SU-DHL-6 (cell line): ENCODE measurements around the gene KRTAP10-8.
"Not testable (repeated sequence)": the region's sequence is repeated elsewhere in the genome, so short reads cannot be mapped to it uniquely, and the experiment has no call there.

Experiments
- EZH2phosphoT487 ChIP-seq: fragments of 200-600 bp; sonication (generic), shearing (Covaris generic); conservative IDR thresholded peaks from 2 replicates; pipeline ENCODE4 v1.6.1; 2018; ENCODE audit warnings: mild to moderate bottlenecking, antibody characterized with exemption, low read length, moderate library complexity, mixed read lengths
- TF ChIP-seq, protein P1 (sequence below): fragments of 200-600 bp; sonication (generic); IDR thresholded peaks from one replicate; pipeline ENCODE4 v1.5.1; 2017; ENCODE audit warnings: antibody characterized with exemption, mild to moderate bottlenecking, low read length, moderate library complexity; ENCODE audit not compliant: insufficient read depth, poor library complexity, severe bottlenecking

DNA sequence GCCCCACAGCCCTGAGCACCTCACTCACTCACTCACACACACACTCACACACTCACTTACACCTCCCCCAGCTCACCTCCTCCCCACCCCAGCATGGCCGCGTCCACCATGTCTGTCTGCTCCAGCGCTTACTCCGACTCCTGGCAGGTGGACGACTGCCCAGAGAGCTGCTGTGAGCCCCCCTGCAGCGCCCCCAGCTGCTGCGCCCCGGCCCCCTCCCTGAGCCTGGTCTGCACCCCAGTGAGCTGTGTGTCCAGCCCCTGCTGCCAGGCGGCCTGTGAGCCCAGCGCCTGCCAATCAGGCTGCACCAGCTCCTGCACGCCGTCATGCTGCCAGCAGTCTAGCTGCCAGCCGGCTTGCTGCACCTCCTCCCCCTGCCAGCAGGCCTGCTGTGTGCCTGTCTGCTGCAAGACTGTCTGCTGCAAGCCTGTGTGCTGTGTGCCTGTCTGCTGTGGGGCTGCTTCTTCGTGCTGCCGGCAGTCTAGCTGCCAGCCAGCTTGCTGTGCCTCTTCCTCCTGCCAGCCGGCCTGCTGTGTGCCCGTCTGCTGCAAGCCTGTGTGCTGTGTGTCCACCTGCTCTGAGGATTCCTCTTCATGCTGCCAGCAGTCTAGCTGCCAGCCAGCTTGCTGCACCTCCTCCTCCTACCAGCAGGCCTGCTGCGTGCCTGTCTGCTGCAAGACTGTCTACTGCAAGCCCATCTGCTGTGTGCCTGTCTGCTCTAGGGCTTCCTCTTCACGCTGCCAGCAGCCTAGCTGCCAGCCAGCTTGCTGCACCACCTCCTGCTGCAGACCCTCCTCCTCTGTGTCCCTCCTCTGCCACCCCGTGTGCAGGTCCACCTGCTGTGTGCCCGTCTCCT, 34.7 kb downstream of the KRTAP10-8 start, which contains the start of gene KRTAP10-11:
- TF ChIP-seq, protein P1, sequence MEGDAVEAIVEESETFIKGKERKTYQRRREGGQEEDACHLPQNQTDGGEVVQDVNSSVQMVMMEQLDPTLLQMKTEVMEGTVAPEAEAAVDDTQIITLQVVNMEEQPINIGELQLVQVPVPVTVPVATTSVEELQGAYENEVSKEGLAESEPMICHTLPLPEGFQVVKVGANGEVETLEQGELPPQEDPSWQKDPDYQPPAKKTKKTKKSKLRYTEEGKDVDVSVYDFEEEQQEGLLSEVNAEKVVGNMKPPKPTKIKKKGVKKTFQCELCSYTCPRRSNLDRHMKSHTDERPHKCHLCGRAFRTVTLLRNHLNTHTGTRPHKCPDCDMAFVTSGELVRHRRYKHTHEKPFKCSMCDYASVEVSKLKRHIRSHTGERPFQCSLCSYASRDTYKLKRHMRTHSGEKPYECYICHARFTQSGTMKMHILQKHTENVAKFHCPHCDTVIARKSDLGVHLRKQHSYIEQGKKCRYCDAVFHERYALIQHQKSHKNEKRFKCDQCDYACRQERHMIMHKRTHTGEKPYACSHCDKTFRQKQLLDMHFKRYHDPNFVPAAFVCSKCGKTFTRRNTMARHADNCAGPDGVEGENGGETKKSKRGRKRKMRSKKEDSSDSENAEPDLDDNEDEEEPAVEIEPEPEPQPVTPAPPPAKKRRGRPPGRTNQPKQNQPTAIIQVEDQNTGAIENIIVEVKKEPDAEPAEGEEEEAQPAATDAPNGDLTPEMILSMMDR, result not testable (repeated sequence)
- TF ChIP-seq EZH2phosphoT487, result not testable (repeated sequence)
